ENCODE results near the gene MAP2K2.

DNA sequence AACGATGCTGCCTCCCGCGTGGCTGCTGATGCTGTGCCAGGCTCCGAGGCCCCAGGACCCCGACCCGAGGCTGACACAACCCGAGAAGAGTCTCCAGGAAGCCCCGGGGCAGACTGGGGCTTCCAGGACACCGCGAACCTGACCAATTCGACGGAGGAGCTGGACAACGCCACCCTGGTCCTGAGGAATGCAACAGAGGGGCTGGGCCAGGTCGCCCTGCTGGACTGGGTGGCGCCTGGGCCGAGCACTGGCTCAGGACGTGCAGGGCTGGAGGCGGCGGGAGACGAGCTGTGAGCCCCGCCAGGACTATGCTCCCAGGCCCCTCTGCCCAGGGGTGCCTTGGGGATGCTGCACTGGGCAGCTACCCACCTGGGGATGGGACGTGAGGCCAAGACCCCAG is 47.8 kb upstream of the MAP2K2 start:
- TF ChIP-seq, protein P1, sequence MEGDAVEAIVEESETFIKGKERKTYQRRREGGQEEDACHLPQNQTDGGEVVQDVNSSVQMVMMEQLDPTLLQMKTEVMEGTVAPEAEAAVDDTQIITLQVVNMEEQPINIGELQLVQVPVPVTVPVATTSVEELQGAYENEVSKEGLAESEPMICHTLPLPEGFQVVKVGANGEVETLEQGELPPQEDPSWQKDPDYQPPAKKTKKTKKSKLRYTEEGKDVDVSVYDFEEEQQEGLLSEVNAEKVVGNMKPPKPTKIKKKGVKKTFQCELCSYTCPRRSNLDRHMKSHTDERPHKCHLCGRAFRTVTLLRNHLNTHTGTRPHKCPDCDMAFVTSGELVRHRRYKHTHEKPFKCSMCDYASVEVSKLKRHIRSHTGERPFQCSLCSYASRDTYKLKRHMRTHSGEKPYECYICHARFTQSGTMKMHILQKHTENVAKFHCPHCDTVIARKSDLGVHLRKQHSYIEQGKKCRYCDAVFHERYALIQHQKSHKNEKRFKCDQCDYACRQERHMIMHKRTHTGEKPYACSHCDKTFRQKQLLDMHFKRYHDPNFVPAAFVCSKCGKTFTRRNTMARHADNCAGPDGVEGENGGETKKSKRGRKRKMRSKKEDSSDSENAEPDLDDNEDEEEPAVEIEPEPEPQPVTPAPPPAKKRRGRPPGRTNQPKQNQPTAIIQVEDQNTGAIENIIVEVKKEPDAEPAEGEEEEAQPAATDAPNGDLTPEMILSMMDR (IDR thresholded peaks at IDR 0.05): no peak
- TF ChIP-seq POLR2A (IDR thresholded peaks at IDR 0.05): no peak

Data from esophagus squamous epithelium (tissue), 4 donors.